Duodenal mucosa (tissue), 2 donors: ENCODE measurements around the gene NAA10.

ENCODE experiments used
- H3K27ac ChIP-seq: one replicate; pipeline ENCODE4 v1.7.0; 2013; ENCODE audit warnings: low read depth, low read length
- H3K27me3 ChIP-seq, 2 donors: one replicate each; pipeline ENCODE4 v1.7.0; 2013; ENCODE audit warnings: low read length in 2 of 2, control low read depth in 1 of 2; ENCODE audit not compliant: insufficient read depth in 2 of 2, control insufficient read depth in 1 of 2
- H3K36me3 ChIP-seq, 2 donors: one replicate each; pipeline ENCODE4 v1.7.0; 2013; ENCODE audit warnings: low read length in 2 of 2, control low read depth in 1 of 2; ENCODE audit not compliant: insufficient read depth in 2 of 2, control insufficient read depth in 1 of 2
- H3K4me1 ChIP-seq, 2 donors: one replicate each; pipeline ENCODE4 v1.7.0; 2013; ENCODE audit warnings: low read length in 2 of 2, control low read depth in 1 of 2; ENCODE audit not compliant: insufficient read depth in 2 of 2, control insufficient read depth in 1 of 2
- H3K4me3 ChIP-seq, 2 donors: one replicate each; pipeline ENCODE4 v1.7.0; 2013; ENCODE audit warnings: low read length in 2 of 2, low read depth in 1 of 2
- H3K9ac ChIP-seq, 2 donors: one replicate each; pipeline ENCODE4 v1.7.0; 2013; ENCODE audit warnings: low read length in 2 of 2, low read depth in 1 of 2
- H3K9me3 ChIP-seq, 2 donors: one replicate each; pipeline ENCODE4 v1.7.0; 2013; ENCODE audit warnings: low read length in 2 of 2, control low read depth in 1 of 2; ENCODE audit not compliant: control insufficient read depth in 1 of 2

Gene NAA10

GRCh38 chrX:153909980-153910360 lies 24.9 kb downstream of the NAA10 start:
- no peak overlapping the region for H3K4me3 ChIP-seq
- H3K9me3 ChIP-seq, result no peaks in the 10 kb centered on the region
- H3K27ac ChIP-seq, result no peak overlapping the region
- H3K9ac ChIP-seq, result no peak overlapping the region
- no peaks in the 10 kb centered on the region for H3K36me3 ChIP-seq
- H3K4me1 ChIP-seq, result no peaks in the 10 kb centered on the region
- H3K27me3 ChIP-seq, result no peaks in the 10 kb centered on the region

DNA sequence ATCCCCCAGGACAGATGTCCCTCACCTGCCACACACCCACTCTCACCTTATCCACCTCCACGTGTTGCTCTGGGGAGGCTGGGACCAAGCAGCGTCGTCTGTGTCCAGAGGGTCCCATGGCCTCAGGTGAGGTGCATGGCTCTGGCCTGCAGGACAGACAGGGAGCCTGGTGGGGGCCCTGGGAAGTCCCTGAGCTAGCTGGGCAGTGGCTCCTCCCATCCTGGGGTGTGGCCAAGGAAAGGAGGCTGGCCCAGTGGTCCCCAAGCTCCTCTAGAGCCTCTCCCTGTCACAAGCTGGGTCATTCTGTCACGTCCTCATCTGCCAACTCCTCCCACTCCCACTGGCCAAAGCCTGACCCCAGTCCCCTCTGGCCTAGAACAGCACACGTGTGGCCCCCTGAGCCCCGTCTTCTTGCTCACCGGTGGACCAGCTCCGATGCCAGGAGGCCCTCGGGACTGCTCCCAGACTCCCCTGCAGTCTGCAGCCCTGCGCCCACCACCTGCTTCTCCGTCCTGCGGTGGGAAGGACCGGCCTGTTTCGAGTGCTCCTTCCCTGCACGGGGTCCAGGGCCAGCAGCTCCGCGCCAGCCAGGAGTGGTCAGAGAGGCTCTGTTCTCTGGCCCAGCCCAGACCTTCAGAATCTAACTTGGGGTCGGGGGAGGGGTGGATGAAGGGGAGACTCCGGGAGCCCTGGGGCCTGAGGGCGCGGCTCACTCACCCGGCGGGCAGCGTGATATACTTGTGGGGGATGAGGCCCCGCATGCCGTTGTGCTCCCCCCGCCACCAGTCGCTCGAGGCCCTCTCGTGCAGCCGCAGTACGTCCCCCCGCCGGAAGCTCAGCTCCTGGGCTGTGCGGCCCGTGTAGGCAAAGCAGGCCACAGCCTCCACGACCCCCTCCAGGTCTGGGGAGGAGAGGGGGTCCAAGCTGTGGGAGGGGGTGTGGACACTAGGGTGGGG lies 25.5 kb downstream of the NAA10 start:
- no peak overlapping the region for H3K9ac ChIP-seq
- no peaks in the 10 kb centered on the region for H3K4me1 ChIP-seq
- no peaks in the 10 kb centered on the region for H3K27me3 ChIP-seq
- H3K36me3 ChIP-seq, result no peaks in the 10 kb centered on the region
- no peak overlapping the region for H3K27ac ChIP-seq
- H3K9me3 ChIP-seq, result no peaks in the 10 kb centered on the region
- no peak overlapping the region for H3K4me3 ChIP-seq

- no peak overlapping the region for H3K9ac ChIP-seq
- H3K27ac ChIP-seq, result no peak overlapping the region
- no peaks in the 10 kb centered on the region for H3K27me3 ChIP-seq
- peaks cover under 1 to 2% of the 10 kb centered on the region in 2 donors for H3K4me1 ChIP-seq
- H3K4me3 ChIP-seq, result no peak overlapping the region
- H3K36me3 ChIP-seq, result no peaks in the 10 kb centered on the region
- no peaks in the 10 kb centered on the region for H3K9me3 ChIP-seq
These were observed 26.5 kb downstream of the NAA10 start for GRCh38 chrX:153908219-153908860.

DNA sequence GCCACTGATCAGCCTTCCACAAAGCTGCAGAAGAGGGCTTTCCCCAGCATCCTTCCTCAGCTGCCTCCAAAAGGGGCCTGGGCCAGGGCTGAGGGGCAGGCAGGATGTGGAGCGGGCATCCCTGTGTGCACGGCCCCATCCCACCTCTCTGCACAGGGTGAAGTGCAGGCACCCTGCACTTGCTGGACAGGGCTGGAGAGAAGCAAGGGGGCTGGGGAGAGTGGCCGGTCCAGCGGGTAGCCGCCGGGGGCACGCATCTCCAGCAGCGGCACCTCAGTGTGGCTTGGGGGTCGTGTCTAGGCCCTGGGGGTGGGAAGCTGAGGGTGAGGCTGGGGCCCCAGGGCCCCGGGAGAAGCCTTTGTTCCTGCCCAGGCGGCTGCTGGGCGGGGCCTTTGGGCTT lies 27.4 kb downstream of the NAA10 start:
- no peaks in the 10 kb centered on the region for H3K9me3 ChIP-seq
- H3K36me3 ChIP-seq, result no peaks in the 10 kb centered on the region
- no peak overlapping the region for H3K4me3 ChIP-seq
- H3K27ac ChIP-seq, result no peak overlapping the region
- no peaks in the 10 kb centered on the region for H3K27me3 ChIP-seq
- no peak overlapping the region for H3K9ac ChIP-seq
- peaks cover 3 to 5% of the 10 kb centered on the region in 2 donors for H3K4me1 ChIP-seq

DNA sequence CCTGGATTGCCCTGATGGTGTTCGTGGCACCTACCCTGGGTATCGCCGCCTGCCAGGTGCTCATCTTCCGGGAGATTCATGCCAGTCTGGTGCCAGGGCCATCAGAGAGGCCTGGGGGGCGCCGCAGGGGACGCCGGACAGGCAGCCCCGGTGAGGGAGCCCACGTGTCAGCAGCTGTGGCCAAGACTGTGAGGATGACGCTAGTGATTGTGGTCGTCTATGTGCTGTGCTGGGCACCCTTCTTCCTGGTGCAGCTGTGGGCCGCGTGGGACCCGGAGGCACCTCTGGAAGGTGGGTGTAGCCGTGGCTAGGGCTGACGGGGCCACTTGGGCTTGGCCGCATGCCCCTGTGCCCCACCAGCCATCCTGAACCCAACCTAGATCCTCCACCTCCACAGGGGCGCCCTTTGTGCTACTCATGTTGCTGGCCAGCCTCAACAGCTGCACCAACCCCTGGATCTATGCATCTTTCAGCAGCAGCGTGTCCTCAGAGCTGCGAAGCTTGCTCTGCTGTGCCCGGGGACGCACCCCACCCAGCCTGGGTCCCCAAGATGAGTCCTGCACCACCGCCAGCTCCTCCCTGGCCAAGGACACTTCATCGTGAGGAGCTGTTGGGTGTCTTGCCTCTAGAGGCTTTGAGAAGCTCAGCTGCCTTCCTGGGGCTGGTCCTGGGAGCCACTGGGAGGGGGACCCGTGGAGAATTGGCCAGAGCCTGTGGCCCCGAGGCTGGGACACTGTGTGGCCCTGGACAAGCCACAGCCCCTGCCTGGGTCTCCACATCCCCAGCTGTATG lies 28.5 kb downstream of the NAA10 start:
- H3K9ac ChIP-seq, result no peak overlapping the region
- no peaks in the 10 kb centered on the region for H3K9me3 ChIP-seq
- no peaks in the 10 kb centered on the region for H3K27me3 ChIP-seq
- H3K27ac ChIP-seq, result no peak overlapping the region
- no peak overlapping the region for H3K4me3 ChIP-seq
- H3K36me3 ChIP-seq, result no peaks in the 10 kb centered on the region
- peaks cover 3 to 5% of the 10 kb centered on the region in 2 donors for H3K4me1 ChIP-seq

GRCh38 chrX:153905481-153906095 lies 29.2 kb downstream of the NAA10 start:
- H3K36me3 ChIP-seq, result no peaks in the 10 kb centered on the region
- no peak overlapping the region for H3K9ac ChIP-seq
- H3K27ac ChIP-seq, result no peak overlapping the region
- peaks cover 3 to 5% of the 10 kb centered on the region in 2 donors for H3K4me1 ChIP-seq
- no peak overlapping the region for H3K4me3 ChIP-seq
- H3K9me3 ChIP-seq, result no peaks in the 10 kb centered on the region
- H3K27me3 ChIP-seq, result no peaks in the 10 kb centered on the region

DNA sequence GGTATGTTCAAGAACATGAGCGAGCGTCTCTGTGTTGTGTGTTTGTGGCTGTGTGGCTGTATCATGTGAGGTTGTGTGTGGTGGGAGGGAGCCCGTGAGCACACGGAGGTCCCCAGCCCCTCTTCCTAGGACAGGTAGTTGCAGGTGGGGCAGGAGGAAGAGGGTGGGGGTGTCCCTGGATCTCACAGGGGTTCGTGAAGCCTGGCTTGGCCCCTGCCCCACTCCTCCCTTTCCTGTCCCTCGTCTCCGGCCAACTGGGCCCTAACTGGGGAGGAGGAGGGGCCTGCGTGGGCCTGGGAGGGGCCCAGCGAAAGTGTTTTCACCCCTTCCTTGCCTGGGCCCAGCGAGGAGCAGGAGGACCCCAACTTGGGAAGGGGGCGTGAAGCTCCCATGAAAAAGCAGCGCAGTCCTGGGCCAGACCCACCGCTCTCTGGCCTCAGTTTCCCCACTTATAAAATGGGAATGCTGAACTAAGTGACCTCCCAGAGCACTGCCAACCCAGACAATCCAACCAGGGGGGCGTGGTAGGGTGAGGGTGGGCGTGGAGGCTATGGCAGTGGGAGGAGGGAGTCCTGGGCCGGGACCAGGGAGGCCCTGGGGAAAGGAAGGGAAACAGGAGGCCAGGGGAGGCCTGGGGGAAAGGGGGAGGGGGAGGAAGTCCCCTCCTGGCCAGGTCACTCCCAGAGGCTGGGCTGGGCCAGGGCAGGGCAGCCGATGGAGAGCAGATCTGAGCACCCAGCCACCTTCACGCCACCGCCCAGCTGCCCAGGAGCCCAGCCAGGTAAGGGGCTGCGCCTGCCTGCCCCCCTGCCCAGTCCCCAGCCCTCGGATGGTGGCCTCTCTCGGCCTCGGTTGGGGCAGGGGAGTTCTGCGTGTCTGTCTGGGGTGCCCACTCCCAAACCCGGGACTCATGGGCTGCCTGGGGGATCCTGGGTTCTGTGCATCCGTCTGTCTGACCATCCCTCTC lies 30.6 kb downstream of the NAA10 start, which contains the start of gene AVPR2:
Gene AVPR2 (plus strand): TSS at position 683 of the 967 bp plus-strand sequence. CDS start 473 bp downstream, outside the sequence.
- Histone ChIP-seq H3K9ac (no peak within 1 kb of the TSS), H3K27me3 (no peaks in the 10 kb centered on the region), H3K4me3 (no peak within 1 kb of the TSS), H3K36me3 (no peaks in the 10 kb centered on the region), H3K9me3 (no peaks in the 10 kb centered on the region), H3K27ac (no peak within 1 kb of the TSS), H3K4me1 (peaks cover 3 to 5% of the 10 kb centered on the region in 2 donors)

- Histone ChIP-seq H3K27me3 (no peaks in the 10 kb centered on the region), H3K9me3 (no peaks in the 10 kb centered on the region), H3K4me1 (peaks cover 3 to 5% of the 10 kb centered on the region in 2 donors), H3K36me3 (no peaks in the 10 kb centered on the region), H3K9ac (no peak overlapping the region), H3K27ac (no peak overlapping the region), H3K4me3 (no peak overlapping the region)
These were observed 31.4 kb downstream of the NAA10 start for GRCh38 chrX:153903238-153903980.
